Natural killer cell (primary cell): ENCODE measurements around the gene SMPD1. TPM values are rescaled to one million over a fixed set of nuclear protein-coding genes. Genes with fewer than 3 reads are reported as not detected.

Source experiments
- ATAC-seq, 3 donors: fragments of 150-1000 bp in 2 of 3; fragments of 200-7000 bp in 1 of 3; cut with Tn5 transposase; 1 replicate in 1 of 3; 2 replicates in 2 of 3; pipeline ENCODE4 v1.10.0; 2021; ENCODE audit warnings: mild to moderate bottlenecking in 2 of 3, moderate library complexity in 2 of 3
- DNase-seq, 2 donors: peaks; one replicate each; pipeline versions ENCODE4 v3.0.0 to v3.0.0-alpha.2; 2013 to 2021; ENCODE audit warnings: mixed read lengths in 1 of 2
- H3K27ac ChIP-seq: one replicate; pipeline ENCODE4 v1.5.1; 2013; ENCODE audit warnings: mild to moderate bottlenecking, low read length
- H3K27me3 ChIP-seq: one replicate; pipeline ENCODE4 v1.6.1; 2013; ENCODE audit warnings: low read length; ENCODE audit not compliant: control insufficient read depth, insufficient read depth
- H3K36me3 ChIP-seq: one replicate; pipeline ENCODE4 v1.6.1; 2013; ENCODE audit warnings: low read length; ENCODE audit not compliant: control insufficient read depth, insufficient read depth
- H3K4me1 ChIP-seq: one replicate; pipeline ENCODE4 v1.6.1; 2013; ENCODE audit warnings: low read length; ENCODE audit not compliant: control insufficient read depth, insufficient read depth
- H3K4me3 ChIP-seq: one replicate; pipeline ENCODE4 v1.5.1; 2013; ENCODE audit warnings: low read length
- H3K9me3 ChIP-seq: one replicate; pipeline ENCODE4 v1.6.1; 2013; ENCODE audit warnings: low read length; ENCODE audit not compliant: control insufficient read depth, insufficient read depth
- H3K27ac Mint-ChIP-seq, 2 donors: one replicate each; pipeline ENCODE4 v1.8.0; 2022; ENCODE audit warnings: mild to moderate bottlenecking in 2 of 2, mixed read lengths in 2 of 2, moderate library complexity in 1 of 2
- H3K27me3 Mint-ChIP-seq, 2 donors: one replicate each; pipeline ENCODE4 v1.8.0; 2022; ENCODE audit warnings: low read depth in 2 of 2, mixed read lengths in 2 of 2
- H3K36me3 Mint-ChIP-seq: one replicate; pipeline ENCODE4 v1.8.0; 2022; ENCODE audit warnings: mixed read lengths
- H3K4me1 Mint-ChIP-seq, 2 donors: one replicate each; pipeline ENCODE4 v1.8.0; 2022; ENCODE audit warnings: mixed read lengths in 2 of 2
- H3K4me3 Mint-ChIP-seq: one replicate; pipeline ENCODE4 v1.8.0; 2022; ENCODE audit warnings: mild to moderate bottlenecking, moderate library complexity, mixed read lengths
- H3K9me3 Mint-ChIP-seq, 2 donors: one replicate each; pipeline ENCODE4 v1.8.0; 2022; ENCODE audit warnings: mixed read lengths in 2 of 2
- WGBS: methylation state at CpG from one replicate; pipeline ENCODE4 v1.1.7; 2013; ENCODE audit warnings: missing lambda C conversion rate; ENCODE audit not compliant: insufficient coverage; 5-methylcytosine and 5-hydroxymethylcytosine counted together
- intact Hi-C: fragments of 100-400 bp; cut with micrococcal nuclease; formaldehyde crosslinking; loops from one replicate; pipeline ENCODE4 v1.14.2; 2022
- total RNA-seq, 4 donors: library from RNA; stranded (reverse); fragments of 120-200 nt in 1 of 4; gene quantifications; one replicate each; pipeline versions ENCODE4 v1.2.3 to v1.2.4, GENCODE V29; 2013 to 2022
- TF ChIP-seq, protein P1 (sequence below): fragments of 200-600 bp; IDR thresholded peaks from one replicate; pipeline ENCODE4 v1.8.0; 2022; ENCODE audit warnings: antibody characterized with exemption

SMPD1 gene
- total RNA-seq, 3 donors from 2014 or later (not counting 1 experiment from before 2014, with no cell fraction given), result 52.7 to 63.3 (median 56.1) TPM

GRCh38 chr11:6427516-6427915, 37.2 kb downstream of the SMPD1 start:
- DNase-seq (no peak), ATAC-seq (no peak)
- H3K9me3 ChIP-seq, result no peaks in the 10 kb centered on the region
- Mint-ChIP-seq H3K4me3 (no peak overlapping the region), H3K27me3 (peaks cover 17 to 27% of the 10 kb centered on the region in 2 donors), H3K36me3 (no peaks in the 10 kb centered on the region), H3K9me3 (no peaks in the 10 kb centered on the region), H3K4me1 (no peaks in the 10 kb centered on the region), H3K27ac (no peak overlapping the region)
- peaks cover 3% of the 10 kb centered on the region for H3K27me3 ChIP-seq
- no peaks in the 10 kb centered on the region for H3K36me3 ChIP-seq
- no peak overlapping the region for H3K4me3 ChIP-seq
- TF ChIP-seq, protein P1, sequence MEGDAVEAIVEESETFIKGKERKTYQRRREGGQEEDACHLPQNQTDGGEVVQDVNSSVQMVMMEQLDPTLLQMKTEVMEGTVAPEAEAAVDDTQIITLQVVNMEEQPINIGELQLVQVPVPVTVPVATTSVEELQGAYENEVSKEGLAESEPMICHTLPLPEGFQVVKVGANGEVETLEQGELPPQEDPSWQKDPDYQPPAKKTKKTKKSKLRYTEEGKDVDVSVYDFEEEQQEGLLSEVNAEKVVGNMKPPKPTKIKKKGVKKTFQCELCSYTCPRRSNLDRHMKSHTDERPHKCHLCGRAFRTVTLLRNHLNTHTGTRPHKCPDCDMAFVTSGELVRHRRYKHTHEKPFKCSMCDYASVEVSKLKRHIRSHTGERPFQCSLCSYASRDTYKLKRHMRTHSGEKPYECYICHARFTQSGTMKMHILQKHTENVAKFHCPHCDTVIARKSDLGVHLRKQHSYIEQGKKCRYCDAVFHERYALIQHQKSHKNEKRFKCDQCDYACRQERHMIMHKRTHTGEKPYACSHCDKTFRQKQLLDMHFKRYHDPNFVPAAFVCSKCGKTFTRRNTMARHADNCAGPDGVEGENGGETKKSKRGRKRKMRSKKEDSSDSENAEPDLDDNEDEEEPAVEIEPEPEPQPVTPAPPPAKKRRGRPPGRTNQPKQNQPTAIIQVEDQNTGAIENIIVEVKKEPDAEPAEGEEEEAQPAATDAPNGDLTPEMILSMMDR, result no peak
- intact Hi-C loops, result no loop called here
- no peak overlapping the region for H3K27ac ChIP-seq
- no peaks in the 10 kb centered on the region for H3K4me1 ChIP-seq

DNA sequence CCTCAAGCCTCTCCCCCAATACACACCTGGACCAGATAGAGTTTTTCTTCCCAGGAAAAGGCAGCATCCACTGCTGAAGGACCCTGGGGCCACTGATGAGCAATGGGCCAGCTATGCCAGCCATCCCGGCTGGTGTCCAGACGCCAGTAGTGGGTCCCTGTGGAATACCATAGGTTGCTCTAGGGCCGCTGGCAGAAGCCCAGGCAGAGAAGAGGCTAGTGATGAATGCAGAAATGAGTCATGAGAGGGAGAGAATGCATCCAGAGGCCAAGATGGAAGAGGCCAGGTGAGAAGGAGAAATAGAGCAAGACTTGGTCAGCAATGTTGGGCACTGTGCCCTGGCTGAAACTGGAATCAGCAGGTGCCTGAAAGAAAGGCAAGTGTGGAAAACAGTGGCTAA, 41.6 kb downstream of the SMPD1 start:
- Histone ChIP-seq H3K27me3 (no peaks in the 10 kb centered on the region), H3K4me3 (no peak overlapping the region), H3K9me3 (no peaks in the 10 kb centered on the region), H3K36me3 (no peaks in the 10 kb centered on the region), H3K4me1 (no peaks in the 10 kb centered on the region), H3K27ac (no peak overlapping the region)
- DNase-seq (no peak), ATAC-seq (no peak)
- Mint-ChIP-seq H3K27me3 (peaks cover 0 to 3% of the 10 kb centered on the region in 2 donors), H3K36me3 (no peaks in the 10 kb centered on the region), H3K9me3 (no peaks in the 10 kb centered on the region), H3K4me3 (no peak overlapping the region), H3K4me1 (no peaks in the 10 kb centered on the region), H3K27ac (no peak overlapping the region)
- intact Hi-C loops, result no loop called here
- 87% methylated on average over 3 of the region's 3 CpGs for WGBS
- TF ChIP-seq, protein P1, result no peak

GRCh38 chr11:6433998-6434660, 43.9 kb downstream of the SMPD1 start:
- TF ChIP-seq, protein P1, result no peak
- Histone ChIP-seq H3K27me3 (no peaks in the 10 kb centered on the region), H3K36me3 (no peaks in the 10 kb centered on the region), H3K9me3 (no peaks in the 10 kb centered on the region), H3K4me1 (peaks cover 17% of the 10 kb centered on the region), H3K4me3 (no peak overlapping the region), H3K27ac (no peak overlapping the region)
- H3K9me3 Mint-ChIP-seq, result no peaks in the 10 kb centered on the region
- H3K27me3 Mint-ChIP-seq, result no peaks in the 10 kb centered on the region
- intact Hi-C loops, result no loop called here
- no peak overlapping the region for H3K27ac Mint-ChIP-seq
- no peaks in the 10 kb centered on the region for H3K36me3 Mint-ChIP-seq
- no peak for DNase-seq
- no peak overlapping the region for H3K4me3 Mint-ChIP-seq
- ATAC-seq, result no peak
- 52% methylated on average over 5 of the region's 5 CpGs for WGBS
- no peaks in the 10 kb centered on the region for H3K4me1 Mint-ChIP-seq

DNA sequence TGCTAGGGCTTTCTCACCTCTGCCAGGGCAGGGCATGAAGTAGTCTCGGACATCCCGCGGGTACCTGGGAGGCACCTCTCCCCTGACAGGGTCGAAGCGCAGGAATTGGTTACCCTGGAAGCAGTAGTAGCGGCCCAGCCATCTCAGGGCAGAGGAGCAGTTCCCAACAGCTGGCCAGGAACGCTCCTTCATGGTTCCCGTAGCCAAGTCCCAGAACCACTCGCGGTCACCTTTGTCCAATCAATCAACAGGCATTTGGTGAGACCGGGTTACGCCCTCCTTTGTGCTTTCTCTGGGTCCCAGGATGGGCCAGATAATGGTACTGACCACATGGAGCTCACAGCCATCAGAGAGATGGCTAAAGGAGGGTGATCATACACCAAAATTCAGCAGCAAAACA, 47.1 kb downstream of the SMPD1 start:
- no peak for ATAC-seq

More for the DNA sequence above, 47.1 kb downstream of the SMPD1 start:
- no peak overlapping the region for H3K27ac Mint-ChIP-seq
- TF ChIP-seq, protein P1, result no peak
- H3K4me3 Mint-ChIP-seq, result no peak overlapping the region
- no peak overlapping the region for H3K27ac ChIP-seq
- H3K4me3 ChIP-seq, result no peak overlapping the region
- peaks cover 17% of the 10 kb centered on the region for H3K4me1 ChIP-seq
- H3K27me3 ChIP-seq, result no peaks in the 10 kb centered on the region
- no peaks in the 10 kb centered on the region for H3K9me3 ChIP-seq
- 93% methylated on average over 12 of the region's 12 CpGs for WGBS
- no peaks in the 10 kb centered on the region for H3K27me3 Mint-ChIP-seq
- no peak for DNase-seq
- H3K36me3 Mint-ChIP-seq, result no peaks in the 10 kb centered on the region
- no peaks in the 10 kb centered on the region for H3K9me3 Mint-ChIP-seq
- H3K4me1 Mint-ChIP-seq, result no peaks in the 10 kb centered on the region
- H3K36me3 ChIP-seq, result no peaks in the 10 kb centered on the region
- intact Hi-C loops, result no loop called here
